Small intestine (tissue), 7 donors: ENCODE results near the gene TYROBP. TPM values are rescaled to one million over a fixed set of nuclear protein-coding genes. Genes with fewer than 3 reads are reported as not detected.
"Not testable (repeated sequence)": the region's sequence is repeated elsewhere in the genome, so short reads cannot be mapped to it uniquely, and the experiment has no call there.

Experiments
- DNase-seq, 2 donors: peaks; one replicate each; pipeline versions ENCODE4 v3.0.0 to v3.0.0-alpha.2; 2013
- FAIRE-seq: peaks from 2 replicates; lab custom pipeline; 2012; peaks lifted over from hg19 to GRCh38; lab: Jason Lieb, UNC
- H3K27ac ChIP-seq, 3 donors: one replicate each; pipeline ENCODE4 v1.5.1; 2013; ENCODE audit warnings: low read length in 2 of 3, mild to moderate bottlenecking in 2 of 3, control low read depth in 1 of 3, inconsistent platforms in 1 of 3, low read depth in 1 of 3, moderate library complexity in 1 of 3
- H3K27me3 ChIP-seq, 3 donors: one replicate each; pipeline ENCODE4 v1.6.1; 2013; ENCODE audit warnings: low read length in 3 of 3, inconsistent platforms in 1 of 3; ENCODE audit not compliant: control insufficient read depth in 3 of 3, insufficient read depth in 3 of 3
- H3K36me3 ChIP-seq, 3 donors: one replicate each; pipeline ENCODE4 v1.6.1; 2013; ENCODE audit warnings: low read length in 3 of 3, inconsistent platforms in 1 of 3, low read depth in 1 of 3, mild to moderate bottlenecking in 1 of 3, moderate library complexity in 1 of 3; ENCODE audit not compliant: control insufficient read depth in 3 of 3, insufficient read depth in 2 of 3
- H3K4me1 ChIP-seq, 3 donors: one replicate each; pipeline ENCODE4 v1.6.1; 2013; ENCODE audit warnings: low read length in 2 of 3, inconsistent platforms in 1 of 3, low read depth in 1 of 3, mild to moderate bottlenecking in 1 of 3, moderate library complexity in 1 of 3; ENCODE audit not compliant: control insufficient read depth in 3 of 3, insufficient read depth in 2 of 3
- H3K4me3 ChIP-seq, 3 donors: one replicate each; pipeline ENCODE4 v1.5.1; 2013; ENCODE audit warnings: low read length in 3 of 3, control low read depth in 1 of 3, inconsistent platforms in 1 of 3, low read depth in 1 of 3, mild to moderate bottlenecking in 1 of 3, moderate library complexity in 1 of 3
- H3K9me3 ChIP-seq, 2 donors: one replicate each; pipeline ENCODE4 v1.6.1; 2013; ENCODE audit warnings: low read depth in 1 of 2, low read length in 1 of 2; ENCODE audit not compliant: control insufficient read depth in 2 of 2, insufficient read depth in 1 of 2
- WGBS, 3 donors: extraction: QIAGEN DNeasy Blood & Tissue Kit; methylation state at CpG; one replicate each; pipeline ENCODE4 v1.1.7; 2013; 5-methylcytosine and 5-hydroxymethylcytosine counted together
- polyA plus RNA-seq, 4 donors: library from polyadenylated mRNA; stranded (reverse) in 3 of 4; unstranded in 1 of 4; fragments of 200-250 nt in 3 of 4; fragments of 120-200 nt in 1 of 4; gene quantifications; one replicate each; pipeline versions ENCODE4 v1.2.1 to v1.2.3, GENCODE V29; 2013
- donor health status: healthy with polysubstance abuse.
- donor health status: control.
- donor health status: control.
- donor health status: Bipolar disorder and iron deficiency.
- donor health status: healthy.

Gene TYROBP
- polyA plus RNA-seq, 4 donors = 15.9 to 128 (median 63.8) TPM

GRCh38 chr19:35894342-35894741 lies 13.8 kb downstream of the TYROBP start:
- no peak overlapping the region for H3K27ac ChIP-seq
- no peaks in the 10 kb centered on the region for H3K27me3 ChIP-seq
- H3K36me3 ChIP-seq = peaks cover 2 to 64% (median 13%) of the 10 kb centered on the region in 3 donors
- no peak for DNase-seq
- WGBS, 3 donors = 93 to 98% (median 98%) methylated on average over 2 of the region's 2 CpGs
- H3K4me1 ChIP-seq = peaks cover 0 to 9% (median 0%) of the 10 kb centered on the region in 3 donors
- H3K9me3 ChIP-seq = no peaks in the 10 kb centered on the region
- H3K4me3 ChIP-seq = no peak overlapping the region
- no peak for FAIRE-seq

- WGBS, 3 donors = 95 to 96% (median 95%) methylated on average over 3 of the region's 3 CpGs
These were observed 16.3 kb downstream of the TYROBP start for GRCh38 chr19:35891819-35892218.

DNA sequence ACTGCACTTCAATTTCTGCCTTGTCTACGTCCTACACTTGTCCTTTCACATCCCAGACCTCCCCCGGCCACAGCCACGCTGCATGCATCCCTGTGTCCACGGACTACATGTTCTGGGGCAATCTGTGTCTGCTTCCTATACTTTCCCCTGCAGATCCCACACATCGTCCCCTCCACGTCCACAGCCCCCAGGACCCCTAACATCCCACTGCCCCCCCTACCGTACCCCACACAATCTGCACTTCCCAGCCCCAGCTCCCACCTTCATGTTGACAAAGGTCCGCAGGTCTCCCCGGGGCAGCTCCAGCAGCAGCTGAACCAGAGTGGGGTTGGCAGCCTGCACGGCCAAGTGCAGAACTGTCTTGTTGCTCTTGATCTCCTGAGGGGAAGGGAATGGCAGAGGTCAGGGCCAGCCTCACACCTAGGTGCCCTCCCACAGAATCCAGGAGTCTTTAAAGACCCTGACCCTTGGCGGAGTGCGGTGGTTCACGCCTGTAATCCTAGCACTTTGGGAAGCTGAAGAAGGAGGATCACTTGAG lies 17.9 kb downstream of the TYROBP start:
- Histone ChIP-seq H3K4me1 (no peaks in the 10 kb centered on the region), H3K27ac (no peak overlapping the region), H3K36me3 (peaks cover 8 to 55% (median 19%) of the 10 kb centered on the region in 3 donors), H3K4me3 (no peak overlapping the region), H3K27me3 (no peaks in the 10 kb centered on the region), H3K9me3 (no peaks in the 10 kb centered on the region)
- DNase-seq = no peak
- WGBS, 3 donors = 93 to 95% (median 93%) methylated on average over 13 of the region's 13 CpGs
- FAIRE-seq = no peak

More at GRCh38 chr19:35891819-35892218, 16.3 kb downstream of the TYROBP start:
- peaks cover 8 to 70% (median 22%) of the 10 kb centered on the region in 3 donors for H3K36me3 ChIP-seq
- H3K4me1 ChIP-seq, DNase-seq, H3K4me3 ChIP-seq, H3K9me3 ChIP-seq, H3K27me3 ChIP-seq, FAIRE-seq, H3K27ac ChIP-seq: not testable (repeated sequence)

DNA sequence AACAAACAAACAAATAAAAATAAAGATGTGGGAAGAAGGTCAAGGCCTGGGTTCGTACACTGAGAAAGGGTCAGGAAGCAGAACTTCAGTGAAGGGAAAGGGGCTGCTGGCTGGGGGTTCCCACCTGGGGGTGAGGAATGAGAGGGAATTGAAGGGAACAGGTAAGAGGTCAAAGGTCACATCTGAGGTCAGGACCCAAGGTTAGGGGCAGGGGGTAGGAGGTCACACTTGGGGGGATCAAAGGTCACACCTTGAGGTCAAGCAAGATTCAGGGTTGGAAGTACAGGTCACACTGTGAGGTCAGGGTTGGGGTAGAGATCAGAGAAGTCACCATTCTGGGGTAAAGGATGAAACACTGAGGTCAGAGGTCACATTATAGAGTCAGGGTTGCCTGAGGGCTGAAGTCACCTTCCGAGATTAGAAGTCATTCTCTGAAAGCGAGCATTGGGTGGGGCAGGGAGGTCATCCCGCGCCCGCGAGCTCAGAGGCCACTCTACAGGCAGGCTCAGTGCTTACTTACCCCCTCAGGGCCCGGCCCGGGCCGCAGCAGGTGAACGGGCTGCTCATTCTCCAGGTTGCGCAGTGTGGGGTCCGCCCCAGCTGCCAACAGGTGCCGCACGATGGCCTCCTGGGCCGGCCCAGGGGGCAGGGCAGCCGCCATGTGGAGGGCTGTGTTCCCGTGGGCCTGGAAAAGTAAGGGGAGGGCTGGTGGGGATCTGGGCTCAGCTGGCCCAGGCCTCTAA lies 18.6 kb downstream of the TYROBP start:
- FAIRE-seq (no peak), DNase-seq (no peak)
- Histone ChIP-seq H3K27me3 (no peaks in the 10 kb centered on the region), H3K9me3 (no peaks in the 10 kb centered on the region), H3K4me3 (no peak overlapping the region), H3K4me1 (no peaks in the 10 kb centered on the region), H3K36me3 (peaks cover 8 to 50% (median 19%) of the 10 kb centered on the region in 3 donors), H3K27ac (no peak overlapping the region)
- 92 to 99% (median 94%) methylated on average over 15 to 18 of the region's 18 CpGs for WGBS, 3 donors

DNA sequence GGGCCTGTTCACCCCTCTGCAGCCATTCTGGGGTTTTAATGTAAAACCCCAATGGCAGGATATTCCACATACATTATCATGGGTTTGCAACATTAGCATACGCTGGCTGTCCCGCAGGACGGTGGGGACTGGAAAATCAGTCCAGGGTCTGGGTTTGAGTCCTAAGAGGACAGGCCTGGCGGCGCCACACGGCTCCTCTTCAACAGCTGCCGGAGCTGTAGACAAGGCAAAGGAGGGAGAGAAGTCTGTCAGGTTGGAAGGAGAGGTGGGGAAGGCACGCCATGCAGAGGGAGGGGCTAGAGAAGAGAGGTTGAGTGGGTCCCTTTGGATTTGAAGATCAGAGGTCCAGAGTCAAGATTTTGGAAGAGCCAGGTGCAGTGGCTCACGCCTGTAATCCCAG lies 19.7 kb downstream of the TYROBP start:
- DNase-seq (no peak), FAIRE-seq (no peak)
- peaks cover 8 to 42% (median 19%) of the 10 kb centered on the region in 3 donors for H3K36me3 ChIP-seq
- H3K27ac ChIP-seq = no peak overlapping the region
- WGBS, 3 donors = 94% methylated on average over 9 of the region's 9 CpGs
- H3K27me3 ChIP-seq = no peaks in the 10 kb centered on the region
- H3K4me1 ChIP-seq = no peaks in the 10 kb centered on the region
- H3K9me3 ChIP-seq = no peaks in the 10 kb centered on the region
- no peak overlapping the region for H3K4me3 ChIP-seq

DNA sequence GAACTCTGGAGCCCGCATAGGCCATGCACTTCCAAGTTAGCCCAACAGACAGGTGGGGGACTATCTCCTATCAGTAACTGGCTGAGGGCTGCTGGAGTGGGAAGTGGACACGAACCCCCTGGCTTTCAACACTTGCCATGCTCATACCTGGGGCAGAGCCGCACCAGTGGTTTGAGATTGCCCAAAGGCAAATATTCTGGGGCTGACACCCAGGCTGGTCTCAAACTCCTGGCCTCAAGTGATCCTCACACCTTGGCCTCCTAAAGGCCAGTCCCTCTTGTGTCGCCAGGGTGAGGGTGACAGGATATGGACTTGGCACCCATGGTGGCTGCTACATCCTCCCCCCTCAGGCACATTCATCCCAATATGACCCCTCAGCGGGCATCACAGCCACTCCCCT lies 20.9 kb downstream of the TYROBP start:
- H3K27me3 ChIP-seq = no peaks in the 10 kb centered on the region
- H3K9me3 ChIP-seq = no peaks in the 10 kb centered on the region
- no peak overlapping the region for H3K27ac ChIP-seq
- no peak overlapping the region for H3K4me3 ChIP-seq
- DNase-seq (no peak), FAIRE-seq (no peak)
- WGBS, 3 donors = 93 to 97% (median 94%) methylated on average over 5 of the region's 5 CpGs
- no peaks in the 10 kb centered on the region for H3K4me1 ChIP-seq
- peaks cover 8 to 38% (median 13%) of the 10 kb centered on the region in 3 donors for H3K36me3 ChIP-seq

GRCh38 chr19:35885904-35886303 lies 22.2 kb downstream of the TYROBP start:
- Histone ChIP-seq H3K27ac (no peak overlapping the region), H3K9me3 (no peaks in the 10 kb centered on the region), H3K4me1 (no peaks in the 10 kb centered on the region), H3K4me3 (no peak overlapping the region), H3K36me3 (peaks cover 8 to 34% (median 13%) of the 10 kb centered on the region in 3 donors), H3K27me3 (no peaks in the 10 kb centered on the region)
- 96 to 97% (median 96%) methylated on average over 7 of the region's 8 CpGs for WGBS, 3 donors
- no peak for DNase-seq
- no peak for FAIRE-seq

DNA sequence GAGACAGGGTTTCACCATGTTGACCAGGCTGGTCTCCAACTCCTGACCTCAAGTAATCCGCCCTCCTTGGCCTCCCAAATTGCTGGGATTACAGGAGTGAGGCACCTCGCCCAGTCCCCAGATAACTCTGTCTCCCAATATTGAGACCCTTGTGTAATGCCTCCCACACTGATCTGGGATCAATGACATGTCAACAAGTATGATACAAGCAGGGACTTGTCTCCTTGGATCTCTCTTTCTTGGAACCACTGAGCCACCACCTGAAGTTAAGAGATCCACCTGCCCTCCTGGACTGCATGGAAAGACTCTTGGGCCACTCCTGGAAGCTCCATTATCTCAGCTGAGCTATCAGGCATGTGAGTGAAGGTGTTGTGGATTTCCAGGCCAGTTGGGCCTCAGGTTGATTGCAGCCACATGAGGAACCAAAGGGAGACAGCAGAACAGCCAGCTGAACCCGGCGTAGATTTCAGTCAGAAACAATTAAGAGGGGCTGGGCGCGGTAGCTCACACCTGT lies 22.8 kb downstream of the TYROBP start:
- DNase-seq (no peak), FAIRE-seq (no peak)
- Histone ChIP-seq H3K4me3 (no peak overlapping the region), H3K9me3 (no peaks in the 10 kb centered on the region), H3K27me3 (no peaks in the 10 kb centered on the region), H3K36me3 (peaks cover 8 to 29% (median 13%) of the 10 kb centered on the region in 3 donors), H3K27ac (no peak overlapping the region), H3K4me1 (no peaks in the 10 kb centered on the region)
- 79 to 93% (median 92%) methylated on average over 6 of the region's 6 CpGs for WGBS, 3 donors
